Astrocyte (in vitro differentiated cells and primary cell): ENCODE data around the gene TBC1D24. TPM values are rescaled to one million over a fixed set of nuclear protein-coding genes. Genes with fewer than 3 reads are reported as not detected.
A peak's percentile ranks its signal among the peaks of the same experiment; 100 is the strongest.

ENCODE experiments used
- DNase-seq: peaks from one replicate; pipeline ENCODE4 v3.0.0-alpha.2; 2010; ENCODE audit warnings: low read depth
- FAIRE-seq: peaks from 2 replicates; lab custom pipeline; 2011; peaks lifted over from hg19 to GRCh38; lab: Jason Lieb, UNC
- H2AFZ ChIP-seq: 2 replicates; pipeline ENCODE4 v1.6.0; 2012; ENCODE audit warnings: low read depth, low read length, inconsistent platforms
- H3K27ac ChIP-seq: 2 replicates; pipeline ENCODE4 v1.5.1; 2011; ENCODE audit warnings: low read depth, low read length, inconsistent platforms
- H3K27me3 ChIP-seq: 2 replicates; pipeline ENCODE4 v1.6.0; 2011; ENCODE audit warnings: low read length, inconsistent platforms; ENCODE audit not compliant: insufficient read depth
- H3K36me3 ChIP-seq: 2 replicates; pipeline ENCODE4 v1.5.1; 2011; ENCODE audit warnings: low read length, inconsistent platforms; ENCODE audit not compliant: insufficient read depth
- H3K4me1 ChIP-seq: 2 replicates; pipeline ENCODE4 v1.5.1; 2011; ENCODE audit warnings: low read length, inconsistent platforms; ENCODE audit not compliant: insufficient read depth
- H3K4me2 ChIP-seq: 2 replicates; pipeline ENCODE4 v1.6.0; 2012; ENCODE audit warnings: low read length, inconsistent platforms
- H3K4me3 ChIP-seq: 2 replicates; pipeline ENCODE4 v1.5.1; 2011; ENCODE audit warnings: low read depth, mild to moderate bottlenecking, low read length, inconsistent platforms; ENCODE audit not compliant: insufficient read depth
- H3K79me2 ChIP-seq: 2 replicates; pipeline ENCODE4 v1.6.0; 2012; ENCODE audit warnings: mild to moderate bottlenecking, low read length, inconsistent platforms; ENCODE audit not compliant: insufficient read depth
- H3K9ac ChIP-seq: 2 replicates; pipeline ENCODE4 v1.6.0; 2012; ENCODE audit warnings: mild to moderate bottlenecking, low read length, inconsistent platforms
- H3K9me3 ChIP-seq: 2 replicates; pipeline ENCODE4 v1.5.1; 2012; ENCODE audit warnings: low read depth, mild to moderate bottlenecking, low read length, inconsistent platforms; ENCODE audit not compliant: insufficient read depth
- H4K20me1 ChIP-seq: 2 replicates; pipeline ENCODE4 v1.6.0; 2012; ENCODE audit warnings: low read length, inconsistent platforms; ENCODE audit not compliant: insufficient read depth
- H3K27ac Mint-ChIP-seq: one replicate; pipeline ENCODE4 v1.8.0; 2021; ENCODE audit warnings: mild to moderate bottlenecking, mixed read lengths; ENCODE audit not compliant: unreplicated experiment
- H3K27me3 Mint-ChIP-seq: one replicate; pipeline ENCODE4 v1.8.0; 2021; ENCODE audit warnings: low read depth, mixed read lengths; ENCODE audit not compliant: unreplicated experiment
- H3K36me3 Mint-ChIP-seq: one replicate; pipeline ENCODE4 v1.8.0; 2021; ENCODE audit warnings: low read depth, mixed read lengths; ENCODE audit not compliant: unreplicated experiment
- H3K4me1 Mint-ChIP-seq: one replicate; pipeline ENCODE4 v1.8.0; 2021; ENCODE audit warnings: low read depth, mixed read lengths; ENCODE audit not compliant: unreplicated experiment
- H3K4me3 Mint-ChIP-seq: one replicate; pipeline ENCODE4 v1.8.0; 2021; ENCODE audit warnings: mild to moderate bottlenecking, moderate library complexity, mixed read lengths; ENCODE audit not compliant: unreplicated experiment
- H3K9me3 Mint-ChIP-seq: one replicate; pipeline ENCODE4 v1.8.0; 2021; ENCODE audit warnings: mild to moderate bottlenecking, mixed read lengths; ENCODE audit not compliant: unreplicated experiment
- CTCF ChIP-seq: IDR thresholded peaks from 2 replicates; pipeline ENCODE4 v1.5.1; 2011; ENCODE audit warnings: low read depth, mild to moderate bottlenecking, inconsistent platforms, low read length, moderate library complexity; ENCODE audit not compliant: insufficient read depth
- EZH2 ChIP-seq: IDR thresholded peaks from 2 replicates; pipeline ENCODE4 v1.6.1; 2012; ENCODE audit warnings: mild to moderate bottlenecking, low read length, inconsistent platforms; ENCODE audit not compliant: insufficient read depth
- total RNA-seq: library from RNA; stranded (reverse); gene quantifications from 2 replicates; pipeline ENCODE4 v1.2.1, GENCODE V29; 2021

The TBC1D24 gene
- total RNA-seq, 1 donor from 2014 or later = 13.4 TPM

- Histone ChIP-seq H3K4me3 (no peak overlapping the region), H3K36me3 (no peaks in the 10 kb centered on the region), H3K79me2 (no peaks in the 10 kb centered on the region), H3K9me3 (no peaks in the 10 kb centered on the region), H2AFZ (no peak overlapping the region), H3K4me1 (peaks cover 12% of the 10 kb centered on the region), H3K27ac (no peak overlapping the region), H3K9ac (no peak overlapping the region), H3K4me2 (no peak overlapping the region), H3K27me3 (no peaks in the 10 kb centered on the region), H4K20me1 (peaks cover 19% of the 10 kb centered on the region)
- TF ChIP-seq EZH2 (no peak), CTCF (no peak)
- Mint-ChIP-seq H3K4me1 (peaks cover 8% of the 10 kb centered on the region), H3K27me3 (no peaks in the 10 kb centered on the region), H3K4me3 (no peak overlapping the region), H3K27ac (no peak overlapping the region), H3K36me3 (peaks cover 5% of the 10 kb centered on the region), H3K9me3 (no peaks in the 10 kb centered on the region)
- DNase-seq (no peak), FAIRE-seq (no peak)
Observed at GRCh38 chr16:2500430-2500917, 25.5 kb downstream of the TBC1D24 start.

- no peaks in the 10 kb centered on the region for H3K9me3 ChIP-seq
- Mint-ChIP-seq H3K27ac (no peak overlapping the region), H3K9me3 (no peaks in the 10 kb centered on the region), H3K27me3 (no peaks in the 10 kb centered on the region), H3K4me1 (peaks cover 8% of the 10 kb centered on the region), H3K4me3 (no peak overlapping the region), H3K36me3 (peaks cover 5% of the 10 kb centered on the region)
- TF ChIP-seq EZH2 (no peak), CTCF (peak; percentile 80)
- peaks cover 19% of the 10 kb centered on the region for H4K20me1 ChIP-seq
- no peak overlapping the region for H3K27ac ChIP-seq
- H3K4me1 ChIP-seq = peaks cover 12% of the 10 kb centered on the region
- no peak overlapping the region for H2AFZ ChIP-seq
- no peaks in the 10 kb centered on the region for H3K79me2 ChIP-seq
- peak overlapping the region; percentile 72 for H3K4me2 ChIP-seq
- H3K36me3 ChIP-seq = no peaks in the 10 kb centered on the region
- peak; percentile 38 for DNase-seq
- no peak overlapping the region for H3K4me3 ChIP-seq
- FAIRE-seq = no peak
- H3K9ac ChIP-seq = no peak overlapping the region
- H3K27me3 ChIP-seq = no peaks in the 10 kb centered on the region
Observed at GRCh38 chr16:2500918-2501750, 26.2 kb downstream of the TBC1D24 start.
